ENCODE data around the gene CA6. TPM values are rescaled to one million over a fixed set of nuclear protein-coding genes. Genes with fewer than 3 reads are reported as not detected.

The CA6 gene
- total and polyA plus RNA-seq, 2 of the 8 experiments (the other 6 are each of a cell fraction or from before 2014, with no cell fraction given) = not detected

GRCh38 chr1:8903908-8904650 lies 41.6 kb upstream of the CA6 start:
- WGBS, 2 experiments (ENCODE audit: extremely low coverage in 1 of 2, insufficient coverage in 1 of 2, insufficient read length in 1 of 2, insufficient replicate concordance in 2 of 2, low coverage in 1 of 2, low lambda C conversion rate in 2 of 2, missing lambda C conversion rate in 1 of 2) = 91% methylated on average over 6 of the region's 6 CpGs; no CpG with 5 or more reads in 1 of the 2 experiments
- Histone ChIP-seq H4K20me1 (replicated peaks in 1 of 2; ENCODE audit: control insufficient read depth in 1 of 2, insufficient read depth in 2 of 2, low read length in 2 of 2) (no peaks in the 10 kb centered on the region), H3K4me3 (ENCODE audit: extremely low read depth in 1 of 4, insufficient read depth in 2 of 4, low read depth in 3 of 4, low read length in 4 of 4) (no peak overlapping the region), H4K5ac (ENCODE audit: insufficient read length, low read depth, low read length) (no peak overlapping the region), H3K79me1 (ENCODE audit: low read depth, low read length) (no peaks in the 10 kb centered on the region), H3K79me2 (ENCODE audit: control insufficient read depth in 1 of 2, insufficient read depth in 2 of 2, low read length in 2 of 2) (no peaks in the 10 kb centered on the region), H4K91ac (replicated peaks; ENCODE audit: insufficient read length, low read length) (no peak overlapping the region), H3K9ac (replicated peaks in 1 of 4; ENCODE audit: extremely low read depth in 1 of 4, low read depth in 3 of 4, low read length in 3 of 4) (no peak overlapping the region), H3K4me2 (ENCODE audit: insufficient read depth in 1 of 2, low read depth in 2 of 2, low read length in 2 of 2) (no peak overlapping the region), H3K18ac (ENCODE audit: extremely low read depth, low read length) (no peak overlapping the region), H2BK12ac (ENCODE audit: low read depth, low read length) (no peak overlapping the region), H2BK20ac (ENCODE audit: low read length) (no peak overlapping the region), H3K14ac (ENCODE audit: insufficient read length) (no peak overlapping the region), H2AFZ (ENCODE audit: low read length) (no peak overlapping the region), H3K23me2 (ENCODE audit: low read depth, low read length) (no peaks in the 10 kb centered on the region), H3K4me1 (replicated peaks in 1 of 4; ENCODE audit: control insufficient read depth in 3 of 4, insufficient read depth in 4 of 4, low read length in 3 of 4) (peaks cover 0 to 4% (median 2%) of the 10 kb centered on the region in 4 experiments; a peak in 2 of 7 replicates), H3K36me3 (ENCODE audit: control insufficient read depth in 2 of 4, insufficient read depth in 4 of 4, low read length in 3 of 4) (no peaks in the 10 kb centered on the region), H3K27me3 (replicated peaks in 1 of 4; ENCODE audit: control insufficient read depth in 3 of 4, extremely low read depth in 1 of 4, insufficient read depth in 3 of 4, low read length in 3 of 4) (no peaks in the 10 kb centered on the region), H2BK120ac (replicated peaks; ENCODE audit: low read depth, low read length) (no peak overlapping the region), H2BK5ac (ENCODE audit: low read depth, low read length) (no peak overlapping the region), H2BK15ac (ENCODE audit: low read length) (no peak overlapping the region), H3K23ac (ENCODE audit: insufficient read length) (no peak overlapping the region), H4K8ac (ENCODE audit: extremely low read depth, insufficient read depth, low read length) (no peak overlapping the region), H3K4ac (replicated peaks; ENCODE audit: insufficient read length, low read depth, low read length) (no peak overlapping the region), H2AK5ac (ENCODE audit: low read depth, low read length) (no peak overlapping the region), H3K9me3 (ENCODE audit: insufficient read depth in 2 of 2, low read depth in 1 of 2, low read length in 1 of 2) (no peaks in the 10 kb centered on the region), H3K27ac (ENCODE audit: low read depth, low read length) (no peak overlapping the region), H3K56ac (replicated peaks; ENCODE audit: insufficient read length, low read depth, low read length) (no peak overlapping the region)
- FAIRE-seq (no peak), DNase-seq (ENCODE audit: low read depth in 1 of 2, low spot score in 2 of 2) (no peak)
- ChIA-PET CTCF (ENCODE audit: partially characterized antibody) (no interaction called here), POLR2A (ENCODE audit: partially characterized antibody) (interaction anchor here (0.6 kb wide), 1 partner anchor 35 kb away, joined by 3 read pairs; no protein-coding TSS in a partner anchor)
- TF ChIP-seq GTF2F1 (IDR thresholded peaks at IDR 0.05; ENCODE audit: borderline replicate concordance, low read depth, low read length) (no peak), EZH2 (IDR thresholded peaks at IDR 0.05; ENCODE audit: low read depth, low read length, severe bottlenecking) (no peak), KDM1A (IDR thresholded peaks at IDR 0.05; ENCODE audit: borderline replicate concordance, low read length) (no peak), FOSL1 (IDR thresholded peaks at IDR 0.05; ENCODE audit: insufficient read depth, low read depth, low read length) (no peak), POLR2AphosphoS5 (IDR thresholded peaks at IDR 0.05; ENCODE audit: low read depth, low read length) (no peak), HDAC6 (IDR thresholded peaks at IDR 0.05; ENCODE audit: low read depth, low read length) (no peak), TAF7 (optimal IDR thresholded peaks at IDR 0.05; ENCODE audit: borderline replicate concordance, low read depth, low read length) (no peak), GABPA (IDR thresholded peaks at IDR 0.05; ENCODE audit: borderline replicate concordance, insufficient read depth, low read length) (no peak), TAF1 (IDR thresholded peaks at IDR 0.05; ENCODE audit: low read depth, low read length) (no peak), POU5F1 (IDR thresholded peaks at IDR 0.05; ENCODE audit: low read depth, low read length) (no peak)
- TF ChIP-seq, protein P1, sequence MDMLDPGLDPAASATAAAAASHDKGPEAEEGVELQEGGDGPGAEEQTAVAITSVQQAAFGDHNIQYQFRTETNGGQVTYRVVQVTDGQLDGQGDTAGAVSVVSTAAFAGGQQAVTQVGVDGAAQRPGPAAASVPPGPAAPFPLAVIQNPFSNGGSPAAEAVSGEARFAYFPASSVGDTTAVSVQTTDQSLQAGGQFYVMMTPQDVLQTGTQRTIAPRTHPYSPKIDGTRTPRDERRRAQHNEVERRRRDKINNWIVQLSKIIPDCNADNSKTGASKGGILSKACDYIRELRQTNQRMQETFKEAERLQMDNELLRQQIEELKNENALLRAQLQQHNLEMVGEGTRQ (IDR thresholded peaks at IDR 0.05; ENCODE audit: low read length) = no peak
